ENCODE data around the gene NSG1. TPM values are rescaled to one million over a fixed set of nuclear protein-coding genes. Genes with fewer than 3 reads are reported as not detected.

Gene NSG1
- total and polyA plus RNA-seq, 2 of the 8 experiments (the other 6 are each of a cell fraction or from before 2014, with no cell fraction given), result 35.7 to 61.4 TPM

GRCh38 chr4:4377732-4378460 lies 9.0 kb upstream of the NSG1 start:
- Histone ChIP-seq H2AK5ac (ENCODE audit: low read depth, low read length) (no peak overlapping the region), H3K4me2 (ENCODE audit: insufficient read depth in 1 of 2, low read depth in 2 of 2, low read length in 2 of 2) (no peak overlapping the region), H2BK120ac (replicated peaks; ENCODE audit: low read depth, low read length) (no peak overlapping the region), H3K56ac (replicated peaks; ENCODE audit: insufficient read length, low read depth, low read length) (no peak overlapping the region), H2BK12ac (ENCODE audit: low read depth, low read length) (no peak overlapping the region), H3K9me3 (ENCODE audit: insufficient read depth in 2 of 2, low read depth in 1 of 2, low read length in 1 of 2) (no peaks in the 10 kb centered on the region), H3K79me1 (ENCODE audit: low read depth, low read length) (no peaks in the 10 kb centered on the region; the same call in 1 of the 2 replicates), H2BK15ac (ENCODE audit: low read length) (0 out of 2 replicates have a peak overlapping the region, but pooled peaks have one; percentile 29), H2BK5ac (ENCODE audit: low read depth, low read length) (no peak overlapping the region), H3K4ac (replicated peaks; ENCODE audit: insufficient read length, low read depth, low read length) (no peak overlapping the region), H4K20me1 (replicated peaks in 1 of 2; ENCODE audit: control insufficient read depth in 1 of 2, insufficient read depth in 2 of 2, low read length in 2 of 2) (no peaks in the 10 kb centered on the region), H2AFZ (ENCODE audit: low read length) (no peak overlapping the region), H3K4me3 (ENCODE audit: extremely low read depth in 1 of 4, insufficient read depth in 2 of 4, low read depth in 3 of 4, low read length in 4 of 4) (no peak overlapping the region), H4K91ac (replicated peaks; ENCODE audit: insufficient read length, low read length) (no peak overlapping the region), H3K23ac (ENCODE audit: insufficient read length) (no peak overlapping the region), H3K79me2 (ENCODE audit: control insufficient read depth in 1 of 2, insufficient read depth in 2 of 2, low read length in 2 of 2) (no peaks in the 10 kb centered on the region), H3K27me3 (replicated peaks in 1 of 4; ENCODE audit: control insufficient read depth in 3 of 4, extremely low read depth in 1 of 4, insufficient read depth in 3 of 4, low read length in 3 of 4) (peaks cover 0 to 1% (median 0%) of the 10 kb centered on the region in 4 experiments; a peak in 2 of 7 replicates), H3K4me1 (replicated peaks in 1 of 4; ENCODE audit: control insufficient read depth in 3 of 4, insufficient read depth in 4 of 4, low read length in 3 of 4) (peaks cover 0 to 12% (median 4%) of the 10 kb centered on the region in 4 experiments; a peak in 6 of 7 replicates), H4K5ac (ENCODE audit: insufficient read length, low read depth, low read length) (no peak overlapping the region), H3K27ac (ENCODE audit: low read depth, low read length) (no peak overlapping the region), H2BK20ac (ENCODE audit: low read length) (no peak overlapping the region), H3K9ac (replicated peaks in 1 of 4; ENCODE audit: extremely low read depth in 1 of 4, low read depth in 3 of 4, low read length in 3 of 4) (no peak overlapping the region), H3K14ac (ENCODE audit: insufficient read length) (no peak overlapping the region), H3K18ac (ENCODE audit: extremely low read depth, low read length) (no peak overlapping the region), H3K23me2 (ENCODE audit: low read depth, low read length) (no peaks in the 10 kb centered on the region; the same call in 1 of the 2 replicates), H4K8ac (ENCODE audit: extremely low read depth, insufficient read depth, low read length) (no peak overlapping the region; the same call in 1 of the 2 replicates), H3K36me3 (ENCODE audit: control insufficient read depth in 2 of 4, insufficient read depth in 4 of 4, low read length in 3 of 4) (no peaks in the 10 kb centered on the region)
- DNase-seq (ENCODE audit: low read depth in 1 of 2, low spot score in 2 of 2) (no peak), FAIRE-seq (no peak)
- CTCF ChIA-PET (ENCODE audit: partially characterized antibody), result interaction anchor here (1.1 to 4.6 kb wide), 4 partner anchors 9 to 53 kb away, joined by 3 to 17 read pairs (median 4); partner anchors contain the start of gene NSG1
- 90% methylated on average over 23 of the region's 23 CpGs; no CpG with 5 or more reads in 1 of the 2 experiments for WGBS, 2 experiments (ENCODE audit: extremely low coverage in 1 of 2, insufficient coverage in 1 of 2, insufficient read length in 1 of 2, insufficient replicate concordance in 2 of 2, low coverage in 1 of 2, low lambda C conversion rate in 2 of 2, missing lambda C conversion rate in 1 of 2)
- POLR2A ChIA-PET (ENCODE audit: partially characterized antibody), result no interaction called here
- TF ChIP-seq CTCF (IDR thresholded peaks at IDR 0.05; ENCODE audit: control extremely low read depth in 1 of 3, insufficient read depth in 1 of 3, low read depth in 1 of 3, low read length in 3 of 3) (no peak), SAP30 (IDR thresholded peaks at IDR 0.05; ENCODE audit: insufficient read depth, insufficient replicate concordance, low read length) (no peak), CREB1 (IDR thresholded peaks at IDR 0.05) (no peak), CBX8 (IDR thresholded peaks at IDR 0.05; ENCODE audit: borderline replicate concordance, low read depth, low read length) (no peak), KDM5A (IDR thresholded peaks at IDR 0.05; ENCODE audit: low read length) (no peak), TCF12 (IDR thresholded peaks at IDR 0.05; ENCODE audit: low read depth, low read length) (no peak), SUZ12 (IDR thresholded peaks at IDR 0.05; ENCODE audit: low read length) (no peak), BCL11A (IDR thresholded peaks at IDR 0.05; ENCODE audit: low read depth in 2 of 2, low read length in 2 of 2) (no peak), HDAC6 (IDR thresholded peaks at IDR 0.05; ENCODE audit: low read depth, low read length) (no peak)

Measured in H1 (cell line).